H1 (cell line): Measurements from ENCODE around the gene PTPRE. TPM values are rescaled to one million over a fixed set of nuclear protein-coding genes. Genes with fewer than 3 reads are reported as not detected.

Source experiments
- CHD1 ChIP-seq: IDR thresholded peaks from 2 replicates; pipeline ENCODE4 v1.6.1; 2012; ENCODE audit warnings: low read depth, low read length, improper control_type of control experiment
- CHD7 ChIP-seq: fragments of 300-600 bp; sonication (generic); IDR thresholded peaks from 2 replicates; pipeline ENCODE4 v1.7.1; 2012; ENCODE audit warnings: low read length, moderate library complexity, mild to moderate bottlenecking, inconsistent platforms; ENCODE audit not compliant: insufficient replicate concordance
- TBP ChIP-seq: IDR thresholded peaks from 2 replicates; pipeline ENCODE4 v1.6.1; 2011; ENCODE audit warnings: low read depth, low read length, improper control_type of control experiment
- polyA plus RNA-seq, 7 experiments: library from polyadenylated mRNA; depleted of rRNA in 3 of 7; stranded (reverse) in 5 of 7; unstranded in 2 of 7; fragments of >200 nt in 5 of 7; fragments of 200-250 nt in 2 of 7; gene quantifications; 1 replicate in 5 of 7; 2 replicates in 1 of 7; 4 replicates in 1 of 7; pipeline versions ENCODE4 v1.2.1 to v1.2.3, GENCODE V29; 2011 to 2013; ENCODE audit warnings: missing spikeins in 2 of 7, mixed read lengths in 2 of 7
- total RNA-seq: library from RNA; stranded (reverse); fragmentation: NEBNext Ultra II Directional; extraction: Animal tissue kit (Norgen Biotek cat#: 25700); gene quantifications from 2 replicates; pipeline ENCODE4 v1.2.1, GENCODE V29; 2021

The PTPRE gene
- total and polyA plus RNA-seq, 2 of the 8 experiments (the other 6 are each of a cell fraction or from before 2014, with no cell fraction given), result 0.33 to 0.54 TPM

- TF ChIP-seq CHD7, result no peak
- TF ChIP-seq TBP, result no peak
- no peak for TF ChIP-seq CHD1
These were observed 33.0 kb downstream of the PTPRE start (continued) for GRCh38 chr10:127939786-127940330.
